Gastroesophageal sphincter (tissue), 3 donors: ENCODE results near the gene NRAP.

Experiments
- CTCF ChIP-seq, 4 experiments: fragments of 200-600 bp in 2 of 4; fragments of 450-650 bp in 2 of 4; sonication (generic) in 1 of 4; IDR thresholded peaks; one replicate each; pipeline ENCODE4 v1.5.1; 2017 to 2019; ENCODE audit warnings: antibody characterized with exemption in 4 of 4, mild to moderate bottlenecking in 2 of 4, moderate library complexity in 2 of 4
- POLR2AphosphoS5 ChIP-seq: sonication (generic); formaldehyde crosslinking; IDR thresholded peaks from one replicate; pipeline ENCODE4 v1.6.1; 2017; ENCODE audit warnings: antibody characterized with exemption

- TF ChIP-seq CTCF (IDR thresholded peaks at IDR 0.05) (no peak), POLR2AphosphoS5 (no peak)
Observed at GRCh38 chr10:113562704-113563103, 101.1 kb downstream of the NRAP start.
